Spinal cord (tissue), 10 donors: ENCODE data around the gene GNPTG. TPM values are rescaled to one million over a fixed set of nuclear protein-coding genes. Genes with fewer than 3 reads are reported as not detected.

ENCODE experiments used
- DNase-seq, 6 donors: peaks; one replicate each; pipeline versions ENCODE4 v3.0.0 to v3.0.0-alpha.2; 2013 to 2015; ENCODE audit warnings: low spot score in 6 of 6, low read depth in 4 of 6
- H3K27ac ChIP-seq: one replicate; pipeline ENCODE4 v1.5.1; 2013; ENCODE audit warnings: low read depth, low read length, control low read depth
- H3K27me3 ChIP-seq: one replicate; pipeline ENCODE4 v1.6.1; 2013; ENCODE audit warnings: low read length; ENCODE audit not compliant: control insufficient read depth, insufficient read depth
- H3K36me3 ChIP-seq: one replicate; pipeline ENCODE4 v1.6.1; 2013; ENCODE audit warnings: low read length; ENCODE audit not compliant: control insufficient read depth, insufficient read depth
- H3K4me1 ChIP-seq: one replicate; pipeline ENCODE4 v1.6.1; 2013; ENCODE audit warnings: low read length; ENCODE audit not compliant: control insufficient read depth, insufficient read depth
- H3K4me3 ChIP-seq: one replicate; pipeline ENCODE4 v1.5.1; 2013; ENCODE audit warnings: low read depth, low read length, control low read depth
- H3K9me3 ChIP-seq: one replicate; pipeline ENCODE4 v1.6.1; 2013; ENCODE audit warnings: low read length; ENCODE audit not compliant: control insufficient read depth, insufficient read depth
- WGBS: methylation state at CpG from one replicate; pipeline ENCODE4 v1.1.5; 2013; ENCODE audit warnings: missing lambda C conversion rate; ENCODE audit not compliant: insufficient coverage; 5-methylcytosine and 5-hydroxymethylcytosine counted together
- polyA plus RNA-seq, 2 donors: library from polyadenylated mRNA; unstranded; fragments of 120-200 nt; gene quantifications; one replicate each; pipeline ENCODE4 v1.2.1, GENCODE V29; 2013; ENCODE audit not compliant: insufficient read length in 2 of 2
- total RNA-seq, 2 donors: library from RNA; depleted of rRNA in 1 of 2; stranded (reverse); fragments of 120-200 nt in 1 of 2; fragments of >200 nt in 1 of 2; gene quantifications; one replicate each; pipeline versions ENCODE4 v1.2.3 to v1.2.4, GENCODE V29; 2013 to 2014
- donor health status: healthy.

GNPTG gene
- total and polyA plus RNA-seq, 4 donors: 33.5 to 127 (median 89.1) TPM

GRCh38 chr16:1398826-1399581 is 47.3 kb downstream of the GNPTG start:
- Histone ChIP-seq H3K27me3 (no peaks in the 10 kb centered on the region), H3K36me3 (peaks cover 88% of the 10 kb centered on the region), H3K4me3 (no peak overlapping the region), H3K27ac (no peak overlapping the region), H3K9me3 (no peaks in the 10 kb centered on the region), H3K4me1 (no peaks in the 10 kb centered on the region)
- 97% methylated on average over 35 of the region's 38 CpGs for WGBS
- DNase-seq: no peak

GRCh38 chr16:1401061-1401757 is 49.5 kb downstream of the GNPTG start:
- no peak overlapping the region for H3K4me3 ChIP-seq
- H3K4me1 ChIP-seq: no peaks in the 10 kb centered on the region
- no peak for DNase-seq
- H3K36me3 ChIP-seq: peaks cover 86% of the 10 kb centered on the region
- 89% methylated on average over 29 of the region's 29 CpGs for WGBS
- H3K27ac ChIP-seq: no peak overlapping the region
- no peaks in the 10 kb centered on the region for H3K9me3 ChIP-seq
- H3K27me3 ChIP-seq: no peaks in the 10 kb centered on the region

GRCh38 chr16:1401758-1402154 is 50.0 kb downstream of the GNPTG start:
- 95% methylated on average over 12 of the region's 13 CpGs for WGBS
- Histone ChIP-seq H3K4me1 (no peaks in the 10 kb centered on the region), H3K27ac (no peak overlapping the region), H3K36me3 (peaks cover 82% of the 10 kb centered on the region), H3K9me3 (no peaks in the 10 kb centered on the region), H3K4me3 (no peak overlapping the region), H3K27me3 (no peaks in the 10 kb centered on the region)
- DNase-seq: no peak

- H3K27me3 ChIP-seq: no peaks in the 10 kb centered on the region
- peaks cover 79% of the 10 kb centered on the region for H3K36me3 ChIP-seq
- H3K4me1 ChIP-seq: peaks cover 10% of the 10 kb centered on the region
- DNase-seq: no peak
- H3K9me3 ChIP-seq: no peaks in the 10 kb centered on the region
- H3K4me3 ChIP-seq: no peak overlapping the region
- no peak overlapping the region for H3K27ac ChIP-seq
- WGBS: 96% methylated on average over 22 of the region's 22 CpGs
These were observed 51.3 kb downstream of the GNPTG start for GRCh38 chr16:1403036-1403435.

- Histone ChIP-seq H3K4me1 (peaks cover 17% of the 10 kb centered on the region), H3K4me3 (no peak overlapping the region), H3K27me3 (no peaks in the 10 kb centered on the region), H3K27ac (no peak overlapping the region), H3K36me3 (peaks cover 72% of the 10 kb centered on the region), H3K9me3 (no peaks in the 10 kb centered on the region)
- no peak for DNase-seq
- 95% methylated on average over 14 of the region's 14 CpGs for WGBS
These were observed 52.0 kb downstream of the GNPTG start for GRCh38 chr16:1403733-1404132.

- peaks cover 52% of the 10 kb centered on the region for H3K36me3 ChIP-seq
- DNase-seq: no peak
These were observed 56.0 kb downstream of the GNPTG start for GRCh38 chr16:1407753-1408152.

GRCh38 chr16:1408171-1408837 is 56.6 kb downstream of the GNPTG start:
- Histone ChIP-seq H3K27me3 (no peaks in the 10 kb centered on the region), H3K36me3 (peaks cover 49% of the 10 kb centered on the region), H3K27ac (peak overlapping the region; percentile 77), H3K4me1 (peaks cover 19% of the 10 kb centered on the region), H3K4me3 (peak overlapping the region; percentile 75), H3K9me3 (no peaks in the 10 kb centered on the region)
- WGBS: under 1% methylated on average over 41 of the region's 42 CpGs
- peak; percentile 74 to 97 (median 80) for DNase-seq

More at GRCh38 chr16:1407753-1408152, 56.0 kb downstream of the GNPTG start:
- Histone ChIP-seq H3K4me1 (peaks cover 18% of the 10 kb centered on the region), H3K9me3 (no peaks in the 10 kb centered on the region), H3K4me3 (peak overlapping the region; percentile 75), H3K27ac (peak overlapping the region; percentile 77), H3K27me3 (no peaks in the 10 kb centered on the region)
- WGBS: 17% methylated on average over 11 of the region's 11 CpGs

- Histone ChIP-seq H3K36me3 (peaks cover 20% of the 10 kb centered on the region), H3K9me3 (no peaks in the 10 kb centered on the region), H3K4me3 (no peak overlapping the region), H3K4me1 (peaks cover 25% of the 10 kb centered on the region), H3K27ac (no peak overlapping the region), H3K27me3 (no peaks in the 10 kb centered on the region)
- no peak for DNase-seq
- WGBS: no CpG with 5 or more reads among the region's 2 CpGs
These were observed 61.1 kb downstream of the GNPTG start for GRCh38 chr16:1412847-1413246.
